Astrocyte of the hippocampus (primary cell): ENCODE data around the gene NUDT17.

Source experiments
- DNase-seq: peaks from one replicate; pipeline ENCODE4 v3.0.0; 2011; ENCODE audit warnings: low read depth, low spot score

The NUDT17 gene

DNA sequence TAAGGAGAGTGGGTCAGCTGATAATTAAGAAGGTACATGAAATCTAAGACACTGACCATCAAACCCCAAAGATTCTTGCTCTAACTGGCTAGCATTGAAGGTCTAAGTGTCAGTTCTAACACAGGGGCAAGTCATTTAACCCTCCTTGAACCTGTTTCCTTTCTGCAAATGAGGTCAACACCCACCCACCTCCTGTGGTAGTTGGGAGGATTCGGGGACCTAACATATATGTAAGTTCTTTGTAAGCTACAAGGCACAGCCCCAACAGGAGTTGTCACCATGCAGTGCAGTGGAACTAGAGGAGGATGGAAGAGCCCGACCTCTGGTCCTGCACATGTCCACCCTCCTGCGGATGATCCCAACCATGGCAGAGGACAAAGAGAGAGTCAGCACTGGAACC, 2.4 kb downstream of the NUDT17 start:
- no peak for DNase-seq

DNA sequence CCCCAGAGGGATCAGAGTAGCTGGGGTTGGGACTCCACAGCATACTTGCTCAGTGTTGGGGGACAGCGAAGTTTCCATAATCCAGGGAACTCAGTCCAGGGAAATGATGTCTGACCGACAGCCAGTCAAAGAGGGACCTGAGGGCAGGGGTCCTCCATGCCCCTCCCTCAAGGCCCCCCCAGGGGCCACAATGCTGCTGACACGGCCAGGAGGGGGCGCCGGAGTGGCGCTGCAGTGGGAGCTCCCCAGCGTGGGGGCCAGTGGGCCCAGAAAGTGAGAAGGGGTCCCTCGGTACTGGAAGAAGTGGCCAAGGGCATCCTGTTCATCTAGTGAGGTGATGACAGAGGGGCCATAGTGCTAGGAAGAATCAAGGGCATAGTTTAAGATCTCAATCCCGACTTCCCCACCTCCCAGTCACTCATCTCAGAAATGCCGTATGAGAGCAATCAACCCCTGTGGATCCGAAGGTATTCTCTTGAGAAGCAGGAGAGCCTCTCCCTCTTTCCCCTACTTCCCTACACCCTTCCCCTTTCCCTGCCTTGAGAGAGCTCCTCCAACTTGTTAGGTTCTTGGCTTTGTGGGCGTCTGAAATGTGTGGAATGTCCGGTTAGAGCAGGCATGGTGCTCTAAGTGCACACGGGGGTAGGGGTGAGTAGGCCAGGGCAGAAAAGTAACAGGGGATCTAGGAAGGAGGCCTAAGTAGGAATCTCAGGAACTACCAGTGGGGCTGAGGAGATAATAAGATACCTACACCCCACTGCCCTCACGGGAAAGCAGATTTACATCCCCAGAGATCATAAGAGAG, 4.1 kb downstream of the NUDT17 start:
- DNase-seq, result peak; percentile 85

DNA sequence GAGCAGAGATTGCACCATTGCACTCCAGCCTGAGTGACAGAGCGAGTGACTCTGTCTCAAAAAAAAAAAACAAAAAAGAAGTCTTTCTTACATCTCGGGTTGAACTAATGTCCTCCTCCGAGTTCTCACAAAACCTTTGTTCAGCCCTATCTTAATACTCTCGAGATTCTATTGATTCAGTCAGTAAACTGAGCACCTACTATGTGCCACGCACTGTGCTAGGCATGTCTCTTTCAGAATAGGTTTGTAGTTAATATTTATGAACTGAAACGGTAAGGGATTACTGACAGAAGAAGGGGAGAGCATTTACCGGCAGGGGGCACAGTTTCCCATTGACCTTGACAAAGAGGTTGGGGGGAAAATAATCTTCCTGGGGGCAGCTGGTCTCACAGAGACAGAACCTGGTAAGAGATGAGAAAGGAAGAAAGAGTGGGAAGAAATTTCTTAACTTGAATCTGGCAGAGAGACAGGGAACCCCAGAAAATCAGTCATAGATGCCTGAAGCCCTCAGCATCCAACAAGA, 10.1 kb downstream of the NUDT17 start:
- no peak for DNase-seq

DNA sequence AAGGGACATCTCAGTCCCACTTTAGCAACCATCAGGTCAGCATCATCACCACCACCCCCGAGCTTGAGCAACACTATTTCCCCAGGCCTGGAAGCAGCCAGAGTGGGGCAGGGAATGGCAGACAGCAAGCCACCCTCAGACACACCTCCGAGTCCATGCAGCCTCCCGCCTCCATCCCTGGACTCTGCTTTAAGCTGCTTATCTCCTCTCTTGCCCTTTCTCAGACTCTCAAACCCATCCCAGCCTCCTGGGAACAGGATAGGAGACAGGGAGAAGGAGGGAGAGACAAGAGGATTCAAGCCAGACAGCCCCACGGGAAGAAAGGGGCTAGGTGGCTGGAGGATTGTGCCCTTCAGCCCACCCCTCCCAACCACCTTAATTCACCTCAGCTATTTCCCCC, 11.7 kb downstream of the NUDT17 start:
- DNase-seq, result no peak

DNA sequence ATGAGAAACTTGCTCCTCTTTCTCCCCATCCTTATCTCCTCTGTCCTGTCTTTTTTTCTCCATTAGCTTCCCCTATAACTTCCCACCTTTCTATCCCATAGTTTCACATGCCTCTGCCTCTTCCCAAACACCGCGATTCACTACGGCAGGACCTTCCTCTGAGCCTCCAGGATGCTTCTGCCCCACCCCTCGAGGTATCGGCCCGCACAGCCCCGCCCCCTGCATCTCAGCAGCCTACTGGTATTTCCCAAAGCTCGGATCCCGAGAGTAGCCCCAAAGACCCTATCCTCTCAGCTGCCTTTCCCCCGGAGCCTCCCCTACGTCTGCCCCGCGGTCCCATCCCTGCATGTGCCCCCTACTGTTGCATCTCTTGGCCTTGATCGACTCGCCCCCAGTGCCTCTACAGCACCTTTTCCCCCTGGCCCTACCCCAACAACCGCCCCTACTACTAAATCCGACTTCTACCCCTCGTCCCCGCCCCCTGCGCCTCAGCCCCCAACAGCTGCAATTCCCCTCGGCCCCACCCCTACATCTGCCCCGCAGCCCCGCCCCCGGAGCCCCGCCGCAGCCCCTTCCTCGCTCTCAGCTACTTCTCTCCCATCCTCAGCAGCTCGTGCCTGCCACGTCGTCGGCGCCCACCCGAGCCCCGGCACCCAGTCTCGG, 12.9 kb downstream of the NUDT17 start:
- peak; percentile 63 for DNase-seq

DNA sequence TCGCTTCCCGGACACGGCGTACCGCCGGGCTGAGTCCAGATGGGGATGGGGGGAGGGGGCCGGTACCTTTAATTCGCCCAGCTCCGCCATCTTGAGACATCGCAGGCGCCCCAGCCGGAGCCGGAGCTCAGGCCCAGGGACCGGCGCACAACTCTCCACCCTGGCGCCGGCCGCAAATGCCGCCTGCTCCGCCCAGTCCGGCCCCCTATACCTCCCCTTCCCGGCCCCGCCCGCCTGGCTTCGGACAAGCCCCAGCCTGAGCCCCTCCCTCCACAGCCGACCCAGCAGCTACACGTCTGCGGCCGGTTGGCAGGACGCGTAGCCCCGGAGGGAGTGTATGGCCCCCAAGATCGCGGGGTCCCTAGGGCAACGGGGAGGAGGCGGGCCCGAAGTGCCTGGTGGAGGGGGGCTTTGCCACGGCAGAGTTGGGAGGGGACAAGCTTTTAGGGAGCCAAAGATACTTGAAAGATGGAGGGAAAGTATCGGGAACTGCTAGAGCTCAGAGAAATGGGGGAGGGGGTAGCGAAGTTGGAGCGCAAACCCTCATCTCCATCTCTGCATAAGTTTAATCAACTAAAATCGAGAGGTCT, 13.6 kb downstream of the NUDT17 start, which contains the start of gene PIAS3:
Gene PIAS3, minus strand, starts transcription at position 181 of the 590 bp plus-strand sequence. Its CDS starts 91 bp downstream, at position 90.
- peak; percentile 99 for DNase-seq

DNA sequence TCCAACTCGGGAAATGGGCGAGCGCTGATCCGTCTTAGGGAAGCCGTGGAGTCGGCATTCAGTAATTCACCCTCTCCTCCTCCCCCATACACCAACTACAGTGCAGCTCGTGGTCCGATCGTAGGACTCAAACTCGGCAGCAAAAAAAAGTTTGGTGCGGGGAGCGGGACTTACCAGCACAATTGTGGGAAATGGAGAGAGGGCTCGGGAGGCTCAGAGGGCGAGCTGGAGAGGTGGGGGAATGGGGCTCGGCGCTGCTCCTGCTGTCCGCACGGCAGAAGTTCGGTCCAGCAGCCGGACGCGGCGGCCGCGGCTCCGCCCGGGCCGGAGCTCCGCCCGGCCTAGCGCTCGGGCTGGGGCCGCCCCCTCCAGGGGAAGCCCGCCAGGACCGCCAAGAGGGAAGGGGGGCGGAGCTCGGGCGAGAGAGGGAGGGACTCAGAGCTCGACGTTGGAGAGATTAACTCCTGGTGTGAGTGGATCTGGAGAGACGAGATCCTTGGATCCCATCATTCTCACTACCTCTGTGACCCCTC, 14.1 kb downstream of the NUDT17 start:
- DNase-seq, result peak; percentile 95

DNA sequence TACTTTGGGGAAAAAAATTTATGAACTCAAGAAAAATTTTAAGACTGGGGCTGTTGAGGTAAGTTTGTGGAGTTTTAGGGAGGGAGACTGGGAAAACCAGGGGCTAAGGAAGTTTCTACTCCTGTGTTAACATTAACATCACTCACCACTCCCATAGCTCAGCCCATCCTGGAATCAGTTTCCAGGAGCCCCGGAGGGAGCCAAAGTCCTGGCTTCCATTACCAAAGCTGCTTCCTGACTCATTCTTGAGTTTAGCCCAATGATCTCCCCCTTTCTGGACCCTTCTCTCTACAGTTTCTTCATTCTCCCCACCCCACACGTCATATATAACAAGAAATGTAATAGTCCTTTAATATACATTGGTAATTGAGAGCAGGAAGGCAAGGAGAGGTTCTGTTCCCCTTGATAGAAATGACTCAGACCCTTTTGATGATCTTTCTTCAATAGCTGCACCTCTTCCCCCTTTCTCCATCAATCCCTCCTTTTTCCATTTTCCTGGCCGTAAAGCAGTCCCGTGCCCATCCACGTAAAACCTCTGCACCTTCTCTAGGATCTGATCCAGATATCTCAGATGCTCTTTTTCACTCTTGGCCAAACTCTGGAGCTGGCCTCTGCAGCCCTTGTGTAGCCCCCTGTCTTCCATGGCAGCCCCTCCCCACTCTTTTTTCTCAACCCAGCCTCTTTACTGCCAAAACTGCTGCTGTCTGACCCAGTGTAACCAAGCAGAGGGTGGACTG, 18.0 kb downstream of the NUDT17 start:
- DNase-seq, result no peak

DNA sequence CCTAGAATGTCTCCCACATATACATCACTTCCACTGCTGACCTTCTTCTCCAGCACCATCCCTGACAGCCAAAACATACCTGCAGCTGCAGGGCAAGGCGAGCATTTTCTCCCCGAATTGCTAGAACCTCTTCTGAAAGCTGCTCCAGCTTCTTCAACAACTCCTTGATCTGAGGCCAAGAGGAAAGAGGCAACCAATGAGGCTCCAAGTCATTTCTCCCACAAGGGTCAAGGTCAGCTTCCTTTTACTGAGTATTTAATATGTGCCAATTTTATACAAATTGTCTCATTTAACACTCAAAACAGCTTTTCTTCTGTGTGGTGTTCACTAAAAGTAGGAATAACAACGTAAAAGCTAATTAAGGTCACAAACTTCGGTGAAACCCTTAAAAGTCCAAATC, 22.8 kb downstream of the NUDT17 start:
- no peak for DNase-seq

DNA sequence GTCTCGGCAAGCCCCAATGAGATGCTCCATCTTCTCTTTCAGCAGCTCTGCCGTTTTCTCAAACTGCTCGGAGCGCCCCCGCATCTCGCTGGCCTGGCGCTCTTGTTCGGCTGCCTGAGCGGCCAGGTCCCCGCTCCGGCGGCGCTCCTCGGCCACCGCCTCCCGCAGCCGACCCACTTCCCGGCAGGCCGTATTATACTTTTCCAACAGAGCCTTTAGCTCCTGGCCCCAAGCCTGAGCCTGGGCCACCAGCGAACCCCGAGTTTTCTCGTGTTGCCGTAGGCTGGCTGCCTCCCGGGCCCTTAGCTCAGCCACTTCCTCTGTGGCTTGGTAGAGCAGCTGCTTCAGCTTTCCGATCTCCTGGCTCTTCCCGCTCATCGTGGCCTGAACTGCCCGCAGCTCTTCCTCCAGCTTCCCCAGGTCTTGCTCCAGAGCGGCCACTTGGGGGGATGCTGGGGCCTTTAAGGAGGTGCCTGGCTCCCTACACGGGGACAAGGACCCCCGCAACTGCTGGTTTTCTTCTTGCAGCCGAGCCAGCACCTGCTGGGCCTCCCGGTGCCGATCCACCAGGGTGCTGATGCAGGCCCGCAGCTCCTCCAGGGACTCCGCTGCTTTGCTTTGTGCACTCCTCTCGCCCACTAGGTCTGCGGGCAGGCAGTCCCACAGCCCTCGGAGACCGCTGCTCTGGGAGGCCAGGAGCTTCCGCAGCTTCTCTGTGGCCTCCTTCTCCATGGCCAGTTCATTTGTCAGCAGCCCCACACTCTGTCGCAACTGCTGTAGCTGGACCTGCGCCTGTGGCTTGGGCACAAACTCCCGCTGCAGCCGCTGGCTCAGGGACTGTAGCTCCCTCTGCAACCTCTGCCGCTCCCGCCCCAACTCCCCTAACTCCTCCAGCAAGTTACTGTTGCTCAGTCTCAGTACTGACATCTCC, 26.8 kb downstream of the NUDT17 start:
- DNase-seq, result peak; percentile 64

DNA sequence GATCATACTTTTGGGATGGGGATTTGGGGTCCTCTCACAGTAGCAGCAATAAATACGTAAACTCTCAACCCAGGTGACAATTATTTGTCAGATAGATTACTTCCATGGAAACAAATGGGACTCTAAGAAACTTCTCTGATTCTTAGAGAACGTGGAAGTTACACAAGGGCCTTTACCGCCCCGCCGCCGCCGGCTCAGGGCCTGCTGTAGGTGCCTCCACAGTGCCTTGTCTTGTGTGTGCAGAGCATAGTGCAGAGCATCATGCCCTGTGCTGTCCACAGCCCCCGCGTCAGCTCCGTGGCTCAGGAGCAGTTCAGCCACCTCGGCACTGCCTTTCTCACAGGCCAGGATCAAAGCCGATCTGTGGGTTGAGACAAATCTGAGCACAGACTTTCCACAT, 29.2 kb downstream of the NUDT17 start:
- DNase-seq, result no peak

DNA sequence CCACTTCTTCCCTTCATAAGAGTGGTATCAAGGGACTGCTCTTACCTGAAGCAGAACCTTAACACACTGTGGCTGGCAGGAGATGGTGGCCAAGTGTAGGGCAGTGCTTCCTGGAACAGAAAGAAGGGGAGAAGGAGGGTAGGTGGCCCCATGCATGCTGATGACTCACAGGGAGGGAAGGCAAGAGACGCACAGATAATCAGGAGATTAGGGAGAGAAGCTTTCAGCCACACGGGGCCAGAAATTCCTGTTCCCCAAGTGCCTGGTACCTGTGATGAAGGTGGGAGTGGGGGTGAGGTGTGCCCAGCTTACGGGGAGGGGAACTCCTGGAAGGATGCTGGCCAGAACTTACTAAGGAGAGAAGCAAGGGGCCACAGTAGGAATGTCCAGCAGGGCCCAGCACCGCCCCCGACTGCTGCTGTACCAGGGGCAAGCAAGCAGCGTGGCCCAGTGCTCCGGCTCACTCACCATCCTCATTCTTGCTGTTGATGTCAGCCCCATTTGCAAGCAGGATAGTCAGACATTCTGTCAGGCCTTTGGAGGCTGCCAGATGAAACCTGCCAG, 32.6 kb downstream of the NUDT17 start:
- no peak for DNase-seq

DNA sequence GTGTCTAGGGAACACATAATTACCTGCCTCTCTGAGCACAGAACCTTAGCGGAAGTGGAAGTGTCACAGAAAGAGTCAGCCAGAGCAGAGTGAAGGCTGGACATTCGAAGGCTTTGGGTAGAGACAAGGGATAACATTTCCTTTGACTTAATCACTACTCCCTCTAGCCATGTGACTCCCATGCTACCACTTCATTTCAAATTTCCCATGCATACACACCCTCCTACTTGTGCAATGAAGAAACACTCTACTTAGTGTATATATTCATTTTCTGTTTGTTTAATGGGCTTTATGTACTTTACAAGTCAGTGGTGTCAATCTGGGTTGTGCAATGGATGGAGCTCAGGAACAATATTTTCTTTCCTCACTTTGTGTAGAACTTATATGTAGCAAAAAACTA, 33.3 kb downstream of the NUDT17 start:
- no peak for DNase-seq

DNA sequence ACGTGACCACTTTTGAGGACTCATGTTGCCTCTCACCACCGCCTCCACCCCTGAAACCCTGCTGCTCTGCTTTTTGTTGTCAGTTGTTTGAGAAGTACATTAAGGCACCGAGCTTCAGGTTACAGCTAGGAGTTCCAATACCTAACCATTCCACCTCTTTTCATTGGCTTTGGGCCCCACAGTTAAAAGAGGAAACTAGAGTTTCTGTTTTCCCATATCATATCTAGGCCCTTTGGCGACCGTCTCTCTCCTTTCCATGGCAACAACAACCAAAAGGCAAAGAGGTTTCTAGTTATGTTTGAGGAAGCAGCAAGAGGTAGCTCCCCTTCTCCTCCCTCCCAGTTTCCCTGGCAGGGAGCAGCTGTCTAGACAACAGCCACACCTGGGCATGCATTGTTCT, 34.3 kb downstream of the NUDT17 start:
- no peak for DNase-seq

DNA sequence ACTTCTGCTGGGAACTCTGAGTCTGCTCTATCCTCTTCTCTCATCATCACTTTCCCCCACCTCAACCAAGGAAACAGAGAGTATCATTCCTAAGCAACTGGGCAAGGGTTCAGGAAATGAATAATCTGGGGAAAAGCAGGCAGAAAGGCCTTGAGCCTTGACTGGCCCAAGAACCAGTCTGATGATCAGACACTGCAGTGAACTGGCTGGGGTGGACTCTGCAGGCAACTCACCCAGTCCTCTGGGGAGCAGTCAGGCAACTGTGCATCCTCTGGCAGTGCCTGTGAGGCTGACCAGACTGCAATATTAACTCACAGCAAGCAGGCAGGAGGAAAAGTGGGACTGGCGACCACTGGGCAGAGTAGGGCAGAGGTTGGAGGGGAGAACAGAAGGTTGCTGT, 39.2 kb downstream of the NUDT17 start:
- no peak for DNase-seq

DNA sequence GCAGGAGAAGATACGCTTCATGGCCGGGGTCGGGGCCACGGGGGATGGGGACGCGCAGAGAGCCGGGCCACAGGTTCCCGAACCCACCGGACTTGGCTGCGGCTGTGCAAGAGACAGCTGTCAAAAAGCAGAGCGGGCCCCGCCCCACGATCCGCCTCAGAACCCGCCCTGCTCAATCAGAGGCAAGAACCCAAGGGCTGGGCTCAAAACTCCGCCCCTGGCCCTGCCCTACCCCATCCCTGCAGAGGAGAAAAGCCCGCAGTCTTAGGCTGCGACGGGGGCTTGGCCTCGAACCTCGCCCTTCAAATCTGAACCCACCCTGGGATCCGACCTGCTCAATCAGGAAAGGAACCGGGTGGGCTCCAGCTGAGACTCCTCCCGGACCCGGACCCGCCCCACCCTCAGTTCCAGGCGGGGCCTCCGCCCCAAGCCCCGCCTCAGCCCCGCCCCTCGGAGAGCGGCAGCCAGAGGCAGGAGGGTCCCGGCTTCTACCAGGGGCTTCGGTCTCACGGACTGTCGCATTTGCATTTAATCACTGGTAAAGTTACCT, 40.4 kb downstream of the NUDT17 start, which contains the start of gene ANKRD35:
Gene ANKRD35, minus strand, starts transcription at position 129 of the 550 bp plus-strand sequence. Its CDS starts 108 bp downstream, at position 21.
- peak; percentile 80 for DNase-seq

DNA sequence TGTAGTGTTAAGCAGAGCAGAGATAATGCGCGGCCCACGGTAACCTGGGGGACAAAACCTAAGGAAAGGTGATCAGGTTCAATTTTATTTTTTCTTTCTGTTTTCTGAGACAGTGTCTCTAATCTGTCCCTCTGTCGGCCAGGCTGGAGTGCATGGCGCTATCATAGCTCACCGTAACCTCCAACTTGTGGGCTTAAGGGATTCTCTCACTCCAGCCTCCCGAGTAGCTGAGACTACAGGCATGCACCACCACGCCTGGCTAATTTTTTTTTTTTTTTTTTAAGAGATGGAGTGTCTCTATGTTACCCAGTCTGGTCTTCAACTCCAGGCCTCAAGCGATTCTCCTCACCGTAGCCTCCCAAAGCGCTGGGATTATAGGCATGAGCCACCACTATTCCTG, 41.0 kb downstream of the NUDT17 start:
- no peak for DNase-seq

DNA sequence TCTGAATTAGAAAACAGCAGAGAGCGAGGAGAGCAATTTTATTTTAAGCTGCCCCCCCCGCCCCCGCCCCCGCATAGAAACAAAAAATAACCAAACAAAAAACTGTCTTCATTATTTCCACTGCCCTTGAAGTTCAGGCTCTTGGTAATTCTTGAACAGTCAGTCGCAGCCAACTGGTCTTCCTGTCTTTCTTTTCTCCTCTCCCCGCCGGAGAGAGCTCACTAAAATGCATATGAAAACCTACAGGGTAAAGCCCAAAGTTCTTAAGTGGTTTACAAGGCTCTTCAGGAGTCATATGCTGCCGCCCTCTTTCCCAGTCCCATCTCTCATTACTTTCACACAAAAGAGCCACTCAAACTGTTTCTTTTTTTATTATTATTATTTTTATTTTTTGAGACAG, 41.4 kb downstream of the NUDT17 start:
- DNase-seq, result no peak

DNA sequence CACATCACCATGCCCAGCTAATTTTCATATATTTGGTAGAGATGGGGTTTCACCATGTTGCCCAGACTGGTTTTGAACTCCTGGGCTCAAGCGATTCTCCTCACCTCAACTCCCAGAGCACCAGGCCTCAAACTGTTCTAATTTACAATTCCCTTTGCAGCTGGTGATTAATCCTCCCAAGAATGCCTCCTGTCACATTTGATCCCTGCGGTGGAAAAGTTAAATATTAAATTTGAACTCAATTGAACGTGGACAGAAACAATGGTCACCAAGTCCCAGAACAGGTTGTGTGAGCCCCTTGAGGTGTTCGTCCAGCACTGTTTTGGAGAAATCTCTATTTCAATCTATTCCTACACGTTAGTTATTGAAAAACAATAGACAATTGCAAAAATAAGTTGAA, 42.2 kb downstream of the NUDT17 start:
- peak; percentile 39 for DNase-seq

DNA sequence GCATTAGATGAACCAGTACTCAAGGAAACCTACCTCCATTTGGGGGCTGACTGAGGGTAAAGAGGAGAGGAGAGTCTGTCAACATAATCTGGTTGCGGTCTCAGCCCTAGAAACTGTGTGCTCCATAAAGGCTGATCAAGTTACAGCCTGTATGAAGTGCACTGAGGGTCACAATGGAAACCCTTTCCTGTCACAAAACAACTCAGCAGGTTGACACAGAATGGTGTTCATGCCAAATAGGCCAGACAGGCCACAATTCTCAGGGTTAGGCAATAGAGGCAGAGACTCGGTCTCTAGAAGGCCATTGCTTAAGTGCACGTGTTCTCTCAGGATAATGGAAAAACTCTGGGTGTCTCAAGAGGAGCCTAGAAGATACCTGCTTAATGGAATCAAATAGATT, 44.3 kb downstream of the NUDT17 start:
- no peak for DNase-seq
